ENCODE data around the gene INSL3.

Gene INSL3
- total RNA-seq = 2.0 to 2.6 reads per million in 2 experiments

- DNase-seq (ENCODE audit: low read depth) = no peak
Observed at GRCh38 chr19:17821190-17821589, at the start of gene INSL3. INSL3 (minus strand) TSS chr19:17821519; CDS start chr19:17821506, 13 bp downstream.

GRCh38 chr19:17869114-17869608 lies 47.8 kb upstream of the INSL3 start:
- DNase-seq (ENCODE audit: low read depth) = no peak

GRCh38 chr19:17868669-17869068 lies 47.4 kb upstream of the INSL3 start:
- no peak for DNase-seq (ENCODE audit: low read depth)

- no peak for DNase-seq (ENCODE audit: low read depth)
Observed at GRCh38 chr19:17866964-17867486, 45.7 kb upstream of the INSL3 start.

GRCh38 chr19:17866312-17866963 lies 45.1 kb upstream of the INSL3 start:
- DNase-seq (ENCODE audit: low read depth) = no peak

- no peak for DNase-seq (ENCODE audit: low read depth)
Observed at GRCh38 chr19:17865364-17866311, 44.3 kb upstream of the INSL3 start.

- DNase-seq (ENCODE audit: low read depth) = no peak
Observed at GRCh38 chr19:17863520-17864182, 42.3 kb upstream of the INSL3 start.

GRCh38 chr19:17862711-17863519 lies 41.6 kb upstream of the INSL3 start:
- no peak for DNase-seq (ENCODE audit: low read depth)

GRCh38 chr19:17861542-17862402 lies 40.5 kb upstream of the INSL3 start:
- DNase-seq (ENCODE audit: low read depth) = no peak

- no peak for DNase-seq (ENCODE audit: low read depth)
Observed at GRCh38 chr19:17860993-17861360, 39.7 kb upstream of the INSL3 start.

- no peak for DNase-seq (ENCODE audit: low read depth)
Observed at GRCh38 chr19:17860331-17860992, 39.1 kb upstream of the INSL3 start.

- DNase-seq (ENCODE audit: low read depth) = peak; percentile 99
Observed at GRCh38 chr19:17859533-17860330, 38.4 kb upstream of the INSL3 start, which contains the start of gene RPL18A. RPL18A (plus strand) TSS chr19:17859910; CDS start chr19:17859957, 47 bp downstream.

GRCh38 chr19:17855280-17856152 lies 34.2 kb upstream of the INSL3 start:
- DNase-seq (ENCODE audit: low read depth) = peak; percentile 84

- DNase-seq (ENCODE audit: low read depth) = no peak
Observed at GRCh38 chr19:17854061-17854460, 32.7 kb upstream of the INSL3 start.

- no peak for DNase-seq (ENCODE audit: low read depth)
Observed at GRCh38 chr19:17848595-17849292, 27.4 kb upstream of the INSL3 start.

GRCh38 chr19:17847538-17848366 lies 26.4 kb upstream of the INSL3 start, which contains the start of gene JAK3:
JAK3 (minus strand) TSS chr19:17847982; CDS start chr19:17844417, 3,565 bp downstream.
- DNase-seq (ENCODE audit: low read depth) = peak; percentile 73
